Esophagus (tissue), 2 donors: ENCODE measurements around the gene SLC35B2. TPM values are rescaled to one million over a fixed set of nuclear protein-coding genes. Genes with fewer than 3 reads are reported as not detected.
A peak's percentile ranks its signal among the peaks of the same experiment; 100 is the strongest.

Experiments used
- H3K27ac ChIP-seq, 2 donors: one replicate each; pipeline ENCODE4 v1.5.1; 2013; ENCODE audit warnings: low read depth in 2 of 2, mild to moderate bottlenecking in 2 of 2, inconsistent platforms in 1 of 2, low read length in 1 of 2, moderate library complexity in 1 of 2
- H3K27me3 ChIP-seq, 2 donors: one replicate each; pipeline ENCODE4 v1.6.1; 2013; ENCODE audit warnings: low read length in 2 of 2, control low read depth in 1 of 2, mild to moderate bottlenecking in 1 of 2; ENCODE audit not compliant: insufficient read depth in 2 of 2, control insufficient read depth in 1 of 2
- H3K36me3 ChIP-seq, 2 donors: one replicate each; pipeline ENCODE4 v1.6.1; 2013; ENCODE audit warnings: low read length in 1 of 2; ENCODE audit not compliant: control insufficient read depth in 2 of 2, insufficient read depth in 2 of 2
- H3K4me1 ChIP-seq, 2 donors: one replicate each; pipeline ENCODE4 v1.6.1; 2013; ENCODE audit warnings: low read length in 1 of 2; ENCODE audit not compliant: control insufficient read depth in 2 of 2, insufficient read depth in 2 of 2
- H3K4me3 ChIP-seq, 2 donors: one replicate each; pipeline ENCODE4 v1.5.1; 2013; ENCODE audit warnings: low read length in 2 of 2, mild to moderate bottlenecking in 2 of 2, low read depth in 1 of 2, moderate library complexity in 1 of 2
- H3K9me3 ChIP-seq, 2 donors: one replicate each; pipeline ENCODE4 v1.6.1; 2013; ENCODE audit warnings: mild to moderate bottlenecking in 2 of 2, low read depth in 1 of 2, low read length in 1 of 2, moderate library complexity in 1 of 2; ENCODE audit not compliant: control insufficient read depth in 2 of 2, insufficient read depth in 1 of 2
- WGBS, 2 donors: extraction: QIAGEN DNeasy Blood & Tissue Kit; methylation state at CpG; one replicate each; pipeline ENCODE4 v1.1.7; 2013; 5-methylcytosine and 5-hydroxymethylcytosine counted together
- polyA plus RNA-seq, 2 donors: library from polyadenylated mRNA; stranded (reverse); fragments of 200-250 nt; gene quantifications; one replicate each; pipeline ENCODE4 v1.2.3, GENCODE V29; 2013
- donor health status: healthy with polysubstance abuse.
- donor health status: Bipolar disorder and iron deficiency.

The SLC35B2 gene
- polyA plus RNA-seq, 2 donors = 4.3 to 13.0 TPM

DNA sequence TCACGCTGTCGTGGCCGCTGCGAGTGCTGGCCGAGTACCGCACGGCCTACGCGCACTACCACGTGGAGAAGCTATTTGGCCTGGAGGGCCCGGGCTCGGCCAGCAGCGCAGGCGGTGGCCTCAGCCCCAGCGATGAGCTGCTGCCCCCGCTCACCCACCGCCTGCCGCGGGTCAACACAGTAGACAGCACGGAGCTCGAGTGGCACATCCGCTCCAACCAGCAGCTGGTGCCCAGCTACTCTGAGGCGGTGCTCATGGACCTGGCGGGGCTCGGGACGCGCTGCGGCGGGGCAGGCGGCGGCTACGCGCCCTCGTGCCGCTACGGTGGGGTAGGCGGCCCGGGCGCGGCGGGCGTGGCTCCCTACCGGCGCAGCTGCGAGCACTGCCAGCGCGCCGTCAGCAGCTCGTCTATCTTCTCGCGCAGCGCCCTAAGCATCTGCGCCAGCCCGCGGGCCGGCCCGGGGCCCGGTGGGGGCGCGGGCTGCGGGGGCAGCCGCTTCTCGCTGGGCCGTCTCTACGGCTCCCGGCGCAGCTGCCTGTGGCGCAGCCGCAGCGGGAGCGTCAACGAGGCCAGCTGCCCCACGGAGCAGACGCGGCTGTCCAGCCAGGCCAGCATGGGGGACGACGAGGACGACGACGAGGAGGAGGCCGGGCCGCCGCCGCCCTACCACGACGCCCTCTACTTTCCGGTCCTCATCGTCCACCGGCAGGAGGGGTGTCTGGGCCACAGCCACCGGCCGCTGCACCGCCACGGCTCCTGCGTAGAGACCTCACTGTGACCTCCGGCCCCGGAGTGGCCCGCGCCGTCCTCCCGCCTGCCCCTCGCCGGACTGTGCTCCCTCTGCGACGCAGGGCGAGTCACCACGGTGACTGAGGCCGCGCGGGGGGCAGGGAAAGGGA, 18.7 kb upstream of the SLC35B2 start:
- Histone ChIP-seq H3K4me3 (peak overlapping the region; percentile 17 to 23), H3K27me3 (peaks cover 6 to 10% of the 10 kb centered on the region in 2 donors), H3K4me1 (peaks cover 0 to 6% of the 10 kb centered on the region in 2 donors), H3K36me3 (no peaks in the 10 kb centered on the region), H3K9me3 (no peaks in the 10 kb centered on the region), H3K27ac (no peak overlapping the region)
- WGBS, 2 donors = 10 to 13% methylated on average over 96 to 109 of the region's 109 CpGs

GRCh38 chr6:44275271-44275748, 18.0 kb upstream of the SLC35B2 start:
- H3K4me1 ChIP-seq = peaks cover 0 to 6% of the 10 kb centered on the region in 2 donors
- no peak overlapping the region for H3K27ac ChIP-seq
- no peak overlapping the region for H3K4me3 ChIP-seq
- H3K36me3 ChIP-seq = no peaks in the 10 kb centered on the region
- H3K27me3 ChIP-seq = peaks cover 6 to 13% of the 10 kb centered on the region in 2 donors
- H3K9me3 ChIP-seq = no peaks in the 10 kb centered on the region
- 79 to 86% methylated on average over 59 of the region's 59 CpGs for WGBS, 2 donors

GRCh38 chr6:44273617-44274016, 16.3 kb upstream of the SLC35B2 start:
- H3K36me3 ChIP-seq = no peaks in the 10 kb centered on the region
- WGBS, 2 donors = 52 to 72% methylated on average over 1 of the region's 1 CpG
- peaks cover 0 to 6% of the 10 kb centered on the region in 2 donors for H3K4me1 ChIP-seq
- H3K9me3 ChIP-seq = no peaks in the 10 kb centered on the region
- no peak overlapping the region for H3K27ac ChIP-seq
- H3K27me3 ChIP-seq = peaks cover 6 to 17% of the 10 kb centered on the region in 2 donors
- no peak overlapping the region for H3K4me3 ChIP-seq

DNA sequence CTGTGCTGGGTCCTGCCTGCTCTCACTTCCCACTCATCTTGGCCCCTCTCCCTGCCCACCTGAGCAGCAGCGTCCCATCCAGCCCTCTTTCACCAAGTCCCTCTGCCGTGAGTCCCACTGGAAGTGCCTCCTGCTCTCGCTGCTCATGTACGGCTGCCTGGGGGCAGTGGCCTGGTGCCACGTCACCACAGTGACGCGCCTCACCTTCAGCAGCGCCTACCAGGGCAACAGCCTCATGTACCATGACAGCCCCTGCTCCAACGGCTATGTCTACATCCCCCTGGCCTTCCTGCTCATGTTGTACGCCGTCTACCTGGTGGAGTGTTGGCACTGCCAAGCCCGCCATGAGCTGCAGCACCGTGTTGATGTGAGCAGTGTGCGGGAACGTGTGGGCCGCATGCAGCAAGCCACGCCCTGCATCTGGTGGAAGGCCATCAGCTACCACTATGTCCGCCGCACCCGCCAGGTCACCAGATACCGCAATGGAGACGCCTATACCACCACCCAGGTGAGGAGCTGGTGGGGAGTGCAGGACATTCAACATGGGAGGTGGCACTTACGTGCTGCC, 15.8 kb upstream of the SLC35B2 start:
- no peaks in the 10 kb centered on the region for H3K9me3 ChIP-seq
- H3K36me3 ChIP-seq = no peaks in the 10 kb centered on the region
- H3K4me3 ChIP-seq = no peak overlapping the region
- H3K4me1 ChIP-seq = peaks cover 0 to 6% of the 10 kb centered on the region in 2 donors
- peaks cover 6 to 17% of the 10 kb centered on the region in 2 donors for H3K27me3 ChIP-seq
- 81 to 82% methylated on average over 23 of the region's 23 CpGs for WGBS, 2 donors
- H3K27ac ChIP-seq = no peak overlapping the region

- H3K4me3 ChIP-seq = no peak overlapping the region
- H3K4me1 ChIP-seq = peaks cover 0 to 6% of the 10 kb centered on the region in 2 donors
- H3K27ac ChIP-seq = no peak overlapping the region
- no peaks in the 10 kb centered on the region for H3K9me3 ChIP-seq
- H3K36me3 ChIP-seq = no peaks in the 10 kb centered on the region
- 90% methylated on average over 3 of the region's 3 CpGs for WGBS, 2 donors
- H3K27me3 ChIP-seq = peaks cover 6 to 17% of the 10 kb centered on the region in 2 donors
These were observed 15.2 kb upstream of the SLC35B2 start for GRCh38 chr6:44272529-44272928.

- no peak overlapping the region for H3K27ac ChIP-seq
- no peaks in the 10 kb centered on the region for H3K36me3 ChIP-seq
- no peak overlapping the region for H3K4me3 ChIP-seq
- peaks cover 0 to 6% of the 10 kb centered on the region in 2 donors for H3K4me1 ChIP-seq
- no peaks in the 10 kb centered on the region for H3K9me3 ChIP-seq
- H3K27me3 ChIP-seq = peaks cover 2 to 17% of the 10 kb centered on the region in 2 donors
- WGBS, 2 donors = 61 to 67% methylated on average over 3 of the region's 3 CpGs
These were observed 14.6 kb upstream of the SLC35B2 start for GRCh38 chr6:44271914-44272313.

DNA sequence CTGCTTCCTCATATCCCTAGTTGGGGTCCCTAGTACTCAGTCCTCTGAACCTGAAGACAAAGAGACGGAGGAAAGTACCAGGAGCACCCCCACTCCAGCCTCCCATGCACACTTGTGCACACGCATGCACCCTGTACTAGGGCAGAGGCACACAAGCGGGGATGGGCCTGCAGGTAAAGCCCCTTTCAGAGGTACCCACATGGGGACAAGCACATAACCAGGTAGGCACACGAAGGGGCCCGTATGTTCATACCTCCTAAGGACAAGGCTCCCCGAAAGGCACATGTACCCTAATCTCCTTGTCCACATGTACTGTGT, 14.0 kb upstream of the SLC35B2 start:
- H3K9me3 ChIP-seq = no peaks in the 10 kb centered on the region
- H3K4me1 ChIP-seq = peaks cover 0 to 5% of the 10 kb centered on the region in 2 donors
- no peaks in the 10 kb centered on the region for H3K36me3 ChIP-seq
- no peak overlapping the region for H3K27ac ChIP-seq
- peaks cover 0 to 16% of the 10 kb centered on the region in 2 donors for H3K27me3 ChIP-seq
- WGBS, 2 donors = 80 to 81% methylated on average over 6 of the region's 6 CpGs
- H3K4me3 ChIP-seq = no peak overlapping the region

DNA sequence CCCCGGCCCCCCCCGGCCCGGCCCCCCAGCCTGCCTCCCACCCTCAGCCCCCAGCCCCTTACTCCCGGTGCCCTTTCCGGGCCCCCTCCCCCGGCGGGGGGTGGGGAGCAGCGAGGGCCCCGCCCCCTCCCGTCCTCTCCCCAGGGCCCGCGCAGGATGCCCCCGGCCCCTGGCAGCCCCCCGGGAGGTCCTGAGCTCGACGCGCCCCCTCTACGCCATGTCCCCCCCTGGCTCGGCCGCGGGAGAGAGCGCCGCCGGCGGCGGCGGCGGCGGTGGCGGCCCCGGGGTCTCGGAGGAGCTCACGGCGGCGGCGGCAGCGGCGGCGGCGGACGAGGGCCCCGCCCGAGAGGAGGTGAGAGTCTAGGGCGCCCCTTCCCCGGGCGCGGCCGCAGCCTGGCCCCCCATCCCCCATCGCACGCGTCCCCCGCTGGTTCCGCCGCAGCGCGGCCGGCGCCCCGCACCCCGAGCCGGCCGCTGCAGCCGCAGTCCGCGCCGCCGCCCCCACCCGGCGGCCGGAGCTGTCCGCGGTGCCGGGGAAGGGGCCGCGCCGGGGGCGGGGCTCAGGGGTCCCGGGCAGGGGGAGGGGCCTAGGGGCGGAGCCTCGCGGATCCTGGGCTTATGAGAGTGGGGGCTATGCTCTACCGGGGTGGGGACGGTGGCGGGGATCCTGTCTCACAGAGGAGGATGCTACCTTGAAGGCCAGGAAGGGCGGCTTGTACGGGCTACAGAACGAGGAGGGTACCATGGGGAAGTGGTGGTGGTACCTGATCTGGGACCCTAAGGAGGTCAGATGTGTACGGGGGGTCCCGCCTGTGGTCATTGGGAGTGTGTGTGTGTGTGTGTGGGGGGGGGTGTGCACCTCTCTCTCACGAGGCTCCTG, 13.4 kb upstream of the SLC35B2 start:
- WGBS, 2 donors = 2% methylated on average over 25 to 88 of the region's 90 CpGs
- Histone ChIP-seq H3K9me3 (no peaks in the 10 kb centered on the region), H3K27me3 (peaks cover 0 to 12% of the 10 kb centered on the region in 2 donors), H3K4me3 (peak overlapping the region in 1 of 2 donors; percentile 49), H3K4me1 (peaks cover 0 to 1% of the 10 kb centered on the region in 2 donors), H3K36me3 (no peaks in the 10 kb centered on the region), H3K27ac (no peak overlapping the region)

DNA sequence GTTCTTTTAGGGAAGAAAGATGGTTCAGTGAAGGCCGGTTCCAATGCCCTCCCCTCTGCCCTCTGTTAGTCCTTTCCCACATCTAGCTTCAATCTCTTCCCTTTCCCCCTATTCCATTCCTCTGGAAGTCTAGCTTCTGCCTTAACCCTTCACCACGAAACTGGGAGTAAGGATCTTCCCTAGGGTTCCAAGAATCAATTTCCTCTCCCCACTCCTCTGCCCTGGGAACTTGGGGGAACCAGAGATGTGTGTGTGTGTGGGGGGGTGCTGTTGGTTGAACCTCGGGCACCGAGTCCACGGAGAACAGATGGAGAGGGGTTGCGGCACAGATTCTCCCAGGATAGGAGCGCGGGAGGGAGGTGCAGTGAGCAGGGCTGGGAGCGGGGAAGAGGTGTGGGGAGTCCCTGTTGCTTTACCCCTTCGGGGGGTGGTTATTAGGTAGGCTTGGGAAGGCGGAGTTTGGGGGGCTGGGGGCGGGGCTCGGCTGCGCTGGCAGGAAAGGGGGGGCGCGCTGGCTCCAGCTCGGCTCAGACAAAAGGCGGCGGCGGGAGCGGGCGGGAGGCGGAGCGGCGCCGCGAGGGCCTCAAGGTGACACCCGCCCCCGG, 12.7 kb upstream of the SLC35B2 start, which contains the start of gene TMEM151B:
TMEM151B (plus strand) TSS at position 530 of the 605 bp plus-strand sequence. CDS start 293 bp downstream, outside the sequence.
- Histone ChIP-seq H3K4me1 (no peaks in the 10 kb centered on the region), H3K27ac (no peak within 1 kb of the TSS), H3K27me3 (peaks cover 0 to 12% of the 10 kb centered on the region in 2 donors), H3K36me3 (no peaks in the 10 kb centered on the region), H3K4me3 (peak within 1 kb of the TSS in 1 of 2 donors; percentile 49), H3K9me3 (no peaks in the 10 kb centered on the region)
- 9 to 41% methylated on average over 12 to 28 of the region's 29 CpGs for WGBS, 2 donors
